B cell (primary cell): ENCODE results near the gene ENOX1. TPM values are rescaled to one million over a fixed set of nuclear protein-coding genes. Genes with fewer than 3 reads are reported as not detected.

Source experiments
- ATAC-seq: fragments of 200-7000 bp; cut with Tn5 transposase; one replicate; pipeline ENCODE4 v1.10.0; 2021; ENCODE audit warnings: low read depth, mild to moderate bottlenecking, moderate number of reproducible peaks, moderate library complexity
- CTCF ChIA-PET: fragments of 350-600 bp; sonication (Branson Sonifier 250); formaldehyde crosslinking; loops from one replicate; lab custom pipeline; 2021; ENCODE audit warnings: antibody characterized with exemption, inconsistent platforms; lab: Charles Lee
- POLR2A ChIA-PET: fragments of 350-600 bp; sonication (Branson Sonifier 250); formaldehyde crosslinking; loops from one replicate; lab custom pipeline; 2021; ENCODE audit warnings: antibody characterized with exemption; lab: Charles Lee
- DNase-seq: peaks from one replicate; pipeline ENCODE4 v3.0.0; 2013
- H2AFZ ChIP-seq: 2 replicates; pipeline ENCODE4 v1.6.1; 2012; ENCODE audit warnings: mild to moderate bottlenecking, low read depth, low read length; ENCODE audit not compliant: insufficient read depth, poor library complexity, severe bottlenecking
- H3K27ac ChIP-seq, 2 donors: 1 replicate in 1 of 2; 2 replicates in 1 of 2; pipeline ENCODE4 v1.5.1; 2012 to 2013; ENCODE audit warnings: low read length in 2 of 2, mild to moderate bottlenecking in 2 of 2, moderate library complexity in 1 of 2
- H3K27me3 ChIP-seq, 4 experiments: fragments of 200-600 bp in 1 of 4; sonication (generic) in 1 of 4; replicated peaks in 1 of 4; 1 replicate in 2 of 4; 2 replicates in 2 of 4; pipeline versions ENCODE4 v1.6.1 to v1.7.0; 2013 to 2016; ENCODE audit warnings: low read length in 3 of 4, mild to moderate bottlenecking in 2 of 4, mixed read lengths in 1 of 4, moderate library complexity in 1 of 4; ENCODE audit not compliant: insufficient read depth in 4 of 4, control insufficient read depth in 3 of 4; ENCODE audit errors: control extremely low read depth in 1 of 4
- H3K36me3 ChIP-seq, 2 experiments: replicated peaks in 1 of 2; 1 replicate in 1 of 2; 2 replicates in 1 of 2; pipeline versions ENCODE4 v1.6.1 to v1.7.1; 2013; ENCODE audit warnings: low read length in 1 of 2; ENCODE audit not compliant: insufficient read depth in 2 of 2, control insufficient read depth in 1 of 2; ENCODE audit errors: control extremely low read depth in 1 of 2, extremely low read depth in 1 of 2
- H3K4me1 ChIP-seq, 2 donors: fragments of 200-600 bp in 1 of 2; sonication (generic) in 1 of 2; 1 replicate in 1 of 2; 2 replicates in 1 of 2; pipeline versions ENCODE4 v1.5.1 to v1.6.1; 2013 to 2017; ENCODE audit warnings: low read length in 2 of 2; ENCODE audit not compliant: control insufficient read depth in 2 of 2, insufficient read depth in 2 of 2
- H3K4me2 ChIP-seq: replicated peaks from 2 replicates; pipeline ENCODE3; 2012; ENCODE audit warnings: mild to moderate bottlenecking, low read depth, low read length; ENCODE audit not compliant: poor library complexity, severe bottlenecking
- H3K4me3 ChIP-seq, 5 experiments: fragments of 200-600 bp in 1 of 5; sonication (generic) in 1 of 5; 1 replicate in 3 of 5; 2 replicates in 2 of 5; pipeline versions ENCODE4 v1.5.1 to v1.7.0; 2011 to 2016; ENCODE audit warnings: low read length in 4 of 5, mild to moderate bottlenecking in 4 of 5, low read depth in 2 of 5, control low read depth in 1 of 5, moderate library complexity in 1 of 5; ENCODE audit not compliant: insufficient read depth in 1 of 5; ENCODE audit errors: control extremely low read depth in 1 of 5, extremely low read depth in 1 of 5
- H3K79me2 ChIP-seq: fragments of 200-600 bp; sonication (generic); one replicate; pipeline ENCODE4 v1.6.0; 2016; ENCODE audit warnings: low read length; ENCODE audit not compliant: control insufficient read depth, insufficient read depth
- H3K9ac ChIP-seq: fragments of 200-600 bp; sonication (generic); 2 replicates; pipeline ENCODE4 v1.6.1; 2017; ENCODE audit warnings: mild to moderate bottlenecking, low read length, moderate library complexity
- H3K9me3 ChIP-seq, 3 donors: one replicate each; pipeline versions ENCODE4 v1.6.1 to v1.7.1; 2013; ENCODE audit warnings: low read length in 2 of 3; ENCODE audit not compliant: control insufficient read depth in 2 of 3, insufficient read depth in 1 of 3; ENCODE audit errors: control extremely low read depth in 1 of 3
- H4K20me1 ChIP-seq: 2 replicates; pipeline ENCODE4 v1.6.0; 2012; ENCODE audit warnings: mild to moderate bottlenecking, low read length; ENCODE audit not compliant: insufficient read depth, control insufficient read depth, poor library complexity, severe bottlenecking
- H3K27ac Mint-ChIP-seq: one replicate; pipeline ENCODE4 v1.8.0; 2021; ENCODE audit warnings: mixed read lengths
- H3K27me3 Mint-ChIP-seq: one replicate; pipeline ENCODE4 v1.8.0; 2021; ENCODE audit warnings: mixed read lengths
- H3K4me1 Mint-ChIP-seq: one replicate; pipeline ENCODE4 v1.8.0; 2021; ENCODE audit warnings: mixed read lengths
- H3K4me3 Mint-ChIP-seq: one replicate; pipeline ENCODE4 v1.8.0; 2021; ENCODE audit warnings: mixed read lengths
- H3K9me3 Mint-ChIP-seq: one replicate; pipeline ENCODE4 v1.8.0; 2022; ENCODE audit warnings: mixed read lengths; ENCODE audit not compliant: insufficient read depth
- CTCF ChIP-seq: fragments of 200-600 bp; IDR thresholded peaks from one replicate; pipeline ENCODE4 v1.8.0; 2022; ENCODE audit warnings: antibody characterized with exemption, mild to moderate bottlenecking
- EZH2 ChIP-seq: IDR thresholded peaks from 2 replicates; pipeline ENCODE4 v1.6.1; 2012; ENCODE audit warnings: borderline replicate concordance, low read depth, mild to moderate bottlenecking, moderate library complexity, low read length; ENCODE audit not compliant: insufficient read depth, poor library complexity, severe bottlenecking
- WGBS: methylation state at CpG from one replicate; pipeline ENCODE4 v1.1.5; 2013; ENCODE audit warnings: missing lambda C conversion rate; ENCODE audit not compliant: insufficient coverage; 5-methylcytosine and 5-hydroxymethylcytosine counted together
- intact Hi-C: fragments of 100-400 bp; cut with micrococcal nuclease; formaldehyde crosslinking; loops from one replicate; pipeline ENCODE4 v1.10.0; 2022
- polyA plus RNA-seq: library from polyadenylated mRNA; depleted of rRNA; stranded (reverse); fragments of >200 nt; gene quantifications from 2 replicates; pipeline ENCODE4 v1.2.3, GENCODE V29; 2012
- total RNA-seq, 2 donors: library from RNA; stranded (reverse); fragments of 120-200 nt in 1 of 2; gene quantifications; 1 replicate in 1 of 2; 2 replicates in 1 of 2; pipeline versions ENCODE4 v1.2.3 to v1.2.4, GENCODE V29; 2013 to 2022

The ENOX1 gene
- total and polyA plus RNA-seq, 2 donors (not counting 1 experiment from before 2014, with no cell fraction given), result not detected

- no peaks in the 10 kb centered on the region for H3K4me1 ChIP-seq
- H3K4me3 Mint-ChIP-seq, result no peak overlapping the region
- no peak overlapping the region for H2AFZ ChIP-seq
- H3K79me2 ChIP-seq, result no peaks in the 10 kb centered on the region
- H3K27me3 ChIP-seq, result no peaks in the 10 kb centered on the region
- no peak overlapping the region for H3K9ac ChIP-seq
- POLR2A ChIA-PET, result no interaction called here
- H3K27me3 Mint-ChIP-seq, result peaks cover 4% of the 10 kb centered on the region
- H3K4me2 ChIP-seq, result no peak overlapping the region
- H3K27ac Mint-ChIP-seq, result no peak overlapping the region
- no peaks in the 10 kb centered on the region for H3K4me1 Mint-ChIP-seq
- CTCF ChIA-PET, result no interaction called here
- no peak overlapping the region for H3K4me3 ChIP-seq
- ATAC-seq (no peak), DNase-seq (no peak)
- no peak overlapping the region for H3K27ac ChIP-seq
- no peaks in the 10 kb centered on the region for H3K9me3 Mint-ChIP-seq
- 100% methylated on average over 4 of the region's 4 CpGs for WGBS
- TF ChIP-seq CTCF, result no peak
- no peak for TF ChIP-seq EZH2
- H3K36me3 ChIP-seq, result no peaks in the 10 kb centered on the region
- no peaks in the 10 kb centered on the region for H3K9me3 ChIP-seq
- H4K20me1 ChIP-seq, result no peaks in the 10 kb centered on the region
- intact Hi-C loops, result no loop called here
Measured at GRCh38 chr13:43580280-43580679, 206.5 kb downstream of the ENOX1 start.

GRCh38 chr13:43579321-43579720, 207.5 kb downstream of the ENOX1 start:
- Mint-ChIP-seq H3K27ac (no peak overlapping the region), H3K9me3 (no peaks in the 10 kb centered on the region), H3K4me3 (no peak overlapping the region), H3K4me1 (no peaks in the 10 kb centered on the region), H3K27me3 (no peaks in the 10 kb centered on the region)
- no peaks in the 10 kb centered on the region for H3K36me3 ChIP-seq
- no peak overlapping the region for H3K4me2 ChIP-seq
- DNase-seq (no peak), ATAC-seq (no peak)
- no peaks in the 10 kb centered on the region for H3K79me2 ChIP-seq
- CTCF ChIA-PET, result no interaction called here
- intact Hi-C loops, result no loop called here
- H2AFZ ChIP-seq, result no peak overlapping the region
- POLR2A ChIA-PET, result no interaction called here
- no peaks in the 10 kb centered on the region for H3K4me1 ChIP-seq
- H3K27me3 ChIP-seq, result no peaks in the 10 kb centered on the region
- H4K20me1 ChIP-seq, result no peaks in the 10 kb centered on the region
- no peak overlapping the region for H3K27ac ChIP-seq
- TF ChIP-seq EZH2 (no peak), CTCF (no peak)
- H3K9me3 ChIP-seq, result no peaks in the 10 kb centered on the region
- no peak overlapping the region for H3K4me3 ChIP-seq
- no peak overlapping the region for H3K9ac ChIP-seq
